DND-41 (cell line): Measurements from ENCODE around the gene TMEM63C.
A peak's percentile ranks its signal among the peaks of the same experiment; 100 is the strongest.

ENCODE experiments used
- ATAC-seq: fragments of 200-7000 bp; cut with Tn5 transposase; 3 replicates; pipeline ENCODE4 v1.9.1; 2021; ENCODE audit warnings: low read depth; ENCODE audit not compliant: insufficient read depth
- DNase-seq: peaks from one replicate; pipeline ENCODE4 v3.0.0-alpha.2; 2020
- H2AFZ ChIP-seq: 2 replicates; pipeline ENCODE4 v1.6.0; 2012; ENCODE audit warnings: low read depth, low read length
- H3K27ac ChIP-seq: 2 replicates; pipeline ENCODE4 v1.5.1; 2012; ENCODE audit warnings: low read length, inconsistent platforms
- H3K27me3 ChIP-seq: fragments of 200-600 bp; sonication (generic); 2 replicates; pipeline ENCODE4 v1.6.0; 2012; ENCODE audit warnings: low read length, mild to moderate bottlenecking, inconsistent platforms; ENCODE audit not compliant: insufficient read depth, poor library complexity
- H3K36me3 ChIP-seq: 2 replicates; pipeline ENCODE4 v1.5.1; 2012; ENCODE audit warnings: low read length, inconsistent platforms; ENCODE audit not compliant: insufficient read depth
- H3K4me1 ChIP-seq: 2 replicates; pipeline ENCODE4 v1.5.1; 2012; ENCODE audit warnings: mild to moderate bottlenecking, low read length; ENCODE audit not compliant: insufficient read depth
- H3K4me2 ChIP-seq: 2 replicates; pipeline ENCODE4 v1.6.0; 2012; ENCODE audit warnings: mild to moderate bottlenecking, moderate library complexity, low read length, inconsistent platforms; ENCODE audit not compliant: insufficient read depth
- H3K4me3 ChIP-seq, 2 experiments: fragments of 200-600 bp in 1 of 2; shearing (Covaris generic) in 1 of 2; 2 replicates each; pipeline ENCODE4 v1.5.1; 2012 to 2016; ENCODE audit warnings: inconsistent platforms in 2 of 2, low read length in 2 of 2, mild to moderate bottlenecking in 2 of 2, low read depth in 1 of 2, moderate library complexity in 1 of 2
- H3K79me2 ChIP-seq: 2 replicates; pipeline ENCODE4 v1.6.0; 2012; ENCODE audit warnings: low read length, inconsistent platforms; ENCODE audit not compliant: insufficient read depth
- H3K9ac ChIP-seq: 2 replicates; pipeline ENCODE4 v1.6.0; 2012; ENCODE audit warnings: low read depth, mild to moderate bottlenecking, inconsistent platforms, low read length, moderate library complexity
- H3K9me3 ChIP-seq: 2 replicates; pipeline ENCODE4 v1.5.1; 2012; ENCODE audit warnings: low read length, moderate library complexity, mild to moderate bottlenecking, inconsistent platforms; ENCODE audit not compliant: insufficient read depth, severe bottlenecking
- H4K20me1 ChIP-seq: 2 replicates; pipeline ENCODE4 v1.6.0; 2012; ENCODE audit warnings: low read length; ENCODE audit not compliant: insufficient read depth
- EZH2 ChIP-seq: IDR thresholded peaks from 3 replicates; pipeline ENCODE4 v1.6.1; 2012; ENCODE audit warnings: borderline replicate concordance, low read depth, mild to moderate bottlenecking, moderate library complexity, low read length, inconsistent platforms; ENCODE audit not compliant: severe bottlenecking
- TF ChIP-seq, protein P1 (sequence below): IDR thresholded peaks from 2 replicates; pipeline ENCODE4 v1.5.1; 2012; ENCODE audit warnings: borderline replicate concordance, low read length, moderate library complexity, mild to moderate bottlenecking; ENCODE audit not compliant: poor library complexity, severe bottlenecking; ENCODE audit errors: extremely low read depth

Gene TMEM63C

DNA sequence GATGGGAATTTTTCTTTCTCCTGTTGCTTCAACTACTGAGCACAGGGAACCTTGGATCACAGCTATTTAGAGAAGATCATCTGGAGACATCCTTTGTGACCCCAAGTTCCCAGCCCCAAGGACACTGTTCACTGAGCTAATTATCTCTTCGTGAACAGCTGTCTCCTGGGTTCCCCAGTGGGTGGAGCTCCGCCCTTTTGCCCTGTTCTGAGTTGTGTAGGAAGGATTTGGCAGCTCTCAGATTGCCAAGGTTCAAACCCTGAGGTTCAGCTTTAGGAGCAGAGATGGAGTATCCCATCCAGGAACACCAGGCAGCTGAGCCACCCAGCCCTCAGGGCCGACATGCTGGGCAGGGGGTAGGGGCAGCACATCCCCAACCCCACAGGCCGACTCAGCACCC is 57.4 kb downstream of the TMEM63C start:
- H3K9ac ChIP-seq, result no peak overlapping the region
- H3K4me1 ChIP-seq, result no peaks in the 10 kb centered on the region
- no peaks in the 10 kb centered on the region; the same call in 1 of the 2 replicates for H4K20me1 ChIP-seq
- DNase-seq, result no peak
- H3K9me3 ChIP-seq, result no peaks in the 10 kb centered on the region
- no peaks in the 10 kb centered on the region for H3K79me2 ChIP-seq
- no peak overlapping the region for H3K27ac ChIP-seq
- TF ChIP-seq, protein P1, sequence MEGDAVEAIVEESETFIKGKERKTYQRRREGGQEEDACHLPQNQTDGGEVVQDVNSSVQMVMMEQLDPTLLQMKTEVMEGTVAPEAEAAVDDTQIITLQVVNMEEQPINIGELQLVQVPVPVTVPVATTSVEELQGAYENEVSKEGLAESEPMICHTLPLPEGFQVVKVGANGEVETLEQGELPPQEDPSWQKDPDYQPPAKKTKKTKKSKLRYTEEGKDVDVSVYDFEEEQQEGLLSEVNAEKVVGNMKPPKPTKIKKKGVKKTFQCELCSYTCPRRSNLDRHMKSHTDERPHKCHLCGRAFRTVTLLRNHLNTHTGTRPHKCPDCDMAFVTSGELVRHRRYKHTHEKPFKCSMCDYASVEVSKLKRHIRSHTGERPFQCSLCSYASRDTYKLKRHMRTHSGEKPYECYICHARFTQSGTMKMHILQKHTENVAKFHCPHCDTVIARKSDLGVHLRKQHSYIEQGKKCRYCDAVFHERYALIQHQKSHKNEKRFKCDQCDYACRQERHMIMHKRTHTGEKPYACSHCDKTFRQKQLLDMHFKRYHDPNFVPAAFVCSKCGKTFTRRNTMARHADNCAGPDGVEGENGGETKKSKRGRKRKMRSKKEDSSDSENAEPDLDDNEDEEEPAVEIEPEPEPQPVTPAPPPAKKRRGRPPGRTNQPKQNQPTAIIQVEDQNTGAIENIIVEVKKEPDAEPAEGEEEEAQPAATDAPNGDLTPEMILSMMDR, result no peak
- no peak for TF ChIP-seq EZH2
- no peak overlapping the region for H3K4me3 ChIP-seq
- H3K27me3 ChIP-seq, result no peaks in the 10 kb centered on the region
- H2AFZ ChIP-seq, result no peak overlapping the region
- no peak overlapping the region for H3K4me2 ChIP-seq
- no peaks in the 10 kb centered on the region for H3K36me3 ChIP-seq
- ATAC-seq, result no peak

DNA sequence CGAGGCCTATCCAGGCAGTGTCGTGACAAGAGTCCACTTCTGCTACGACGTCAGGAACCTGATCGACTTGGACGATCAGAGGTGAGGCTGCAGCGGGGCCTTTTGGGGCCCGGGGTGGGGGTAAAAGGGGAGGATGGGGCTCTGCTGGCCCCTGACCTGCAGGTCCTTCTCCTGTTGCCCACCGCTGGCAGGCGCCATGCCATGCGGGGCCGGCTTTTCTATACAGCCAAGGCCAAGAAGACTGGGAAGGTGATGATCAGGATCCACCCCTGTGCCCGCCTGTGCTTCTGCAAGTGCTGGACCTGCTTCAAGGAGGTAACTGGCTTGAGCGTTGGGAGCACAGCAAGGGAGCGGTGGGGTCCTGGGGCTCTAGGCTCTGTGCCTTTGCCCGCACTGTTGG is 57.8 kb downstream of the TMEM63C start:
- H3K4me2 ChIP-seq, result no peak overlapping the region
- H4K20me1 ChIP-seq, result no peaks in the 10 kb centered on the region; the same call in 1 of the 2 replicates
- H2AFZ ChIP-seq, result no peak overlapping the region
- H3K9ac ChIP-seq, result no peak overlapping the region
- no peak overlapping the region for H3K4me3 ChIP-seq
- no peaks in the 10 kb centered on the region for H3K4me1 ChIP-seq
- H3K27ac ChIP-seq, result no peak overlapping the region
- no peaks in the 10 kb centered on the region for H3K27me3 ChIP-seq
- H3K79me2 ChIP-seq, result no peaks in the 10 kb centered on the region
- no peak for DNase-seq
- TF ChIP-seq, protein P1, result no peak
- no peak for TF ChIP-seq EZH2
- no peaks in the 10 kb centered on the region for H3K36me3 ChIP-seq
- H3K9me3 ChIP-seq, result no peaks in the 10 kb centered on the region
- ATAC-seq, result no peak

DNA sequence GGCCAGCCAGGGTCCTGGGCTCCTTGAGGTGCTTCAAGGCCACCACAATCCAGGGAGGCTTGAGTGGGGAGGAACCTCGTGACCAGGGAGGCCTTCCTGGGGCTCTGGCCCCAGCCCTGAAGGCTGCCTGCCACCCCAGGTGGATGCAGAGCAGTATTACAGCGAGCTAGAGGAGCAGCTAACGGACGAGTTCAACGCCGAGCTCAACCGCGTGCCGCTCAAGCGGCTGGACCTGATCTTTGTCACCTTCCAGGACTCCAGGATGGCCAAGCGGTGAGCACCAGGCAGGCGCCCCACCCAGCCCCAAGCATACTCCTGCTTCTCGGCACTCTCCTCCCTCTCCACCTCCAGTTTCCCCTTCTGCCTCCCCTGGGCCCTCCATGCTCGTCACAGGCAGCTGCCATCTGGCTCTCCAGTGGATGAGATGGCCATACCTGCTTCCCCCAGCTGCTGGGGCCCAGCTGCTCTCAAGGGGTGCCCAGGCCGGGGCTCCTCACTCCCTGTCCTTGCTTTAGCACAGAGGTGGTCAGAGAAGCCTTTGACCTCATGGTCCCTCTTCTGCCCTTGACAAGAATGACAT is 58.8 kb downstream of the TMEM63C start:
- DNase-seq (no peak), ATAC-seq (no peak)
- Histone ChIP-seq H3K4me3 (no peak overlapping the region), H3K4me1 (no peaks in the 10 kb centered on the region), H3K4me2 (no peak overlapping the region), H2AFZ (no peak overlapping the region), H4K20me1 (no peaks in the 10 kb centered on the region), H3K9ac (no peak overlapping the region), H3K9me3 (no peaks in the 10 kb centered on the region), H3K27ac (no peak overlapping the region), H3K79me2 (no peaks in the 10 kb centered on the region), H3K27me3 (no peaks in the 10 kb centered on the region), H3K36me3 (no peaks in the 10 kb centered on the region)
- TF ChIP-seq, protein P1, result no peak

DNA sequence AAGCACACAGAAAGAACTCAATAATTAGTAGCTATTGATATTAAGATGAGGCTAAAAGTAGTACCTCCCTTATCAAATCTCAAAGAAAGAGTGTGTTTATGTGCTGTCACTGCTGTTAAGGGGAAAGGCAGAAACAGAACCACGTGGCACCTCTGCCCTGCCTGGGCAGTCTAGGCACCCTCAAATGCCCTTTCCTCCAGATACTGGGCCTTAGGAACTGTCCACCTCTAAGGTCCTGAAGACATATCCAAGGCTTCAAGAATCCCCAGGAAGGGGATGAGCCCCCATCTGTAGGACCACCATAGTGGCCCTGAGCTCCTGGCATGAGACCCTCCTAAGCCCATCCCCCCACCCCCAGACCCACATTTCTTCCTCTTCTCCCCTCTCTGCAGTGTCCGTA is 60.4 kb downstream of the TMEM63C start:
- Histone ChIP-seq H3K4me3 (no peak overlapping the region), H3K9ac (no peak overlapping the region), H3K79me2 (no peaks in the 10 kb centered on the region), H3K27ac (no peak overlapping the region), H3K9me3 (no peaks in the 10 kb centered on the region), H3K4me1 (no peaks in the 10 kb centered on the region), H2AFZ (no peak overlapping the region), H3K36me3 (no peaks in the 10 kb centered on the region), H4K20me1 (no peaks in the 10 kb centered on the region), H3K27me3 (no peaks in the 10 kb centered on the region), H3K4me2 (no peak overlapping the region)
- DNase-seq (no peak), ATAC-seq (peak; percentile 37; the same call in 1 of the 3 replicates)
- TF ChIP-seq EZH2, result no peak
